DMS153 treated with DMSO at 0.1 percent for 48 hours (cell line): ENCODE results near the gene LILRB3.
"Not testable (repeated sequence)": the region's sequence is repeated elsewhere in the genome, so short reads cannot be mapped to it uniquely, and the experiment has no call there.

Experiments used
- DNase-seq: peaks from one replicate; lab custom pipeline; 2025; ENCODE audit not compliant: unreplicated experiment; lab: John Stamatoyannopoulos, UW

LILRB3 gene

GRCh38 chr19:54242646-54243045 lies 19.8 kb upstream of the LILRB3 start, which contains the start of gene LILRA6:
TSS of gene LILRA6 (minus strand) at chr19:54242790.
- not testable (repeated sequence) for DNase-seq

GRCh38 chr19:54242234-54242633 lies 19.4 kb upstream of the LILRB3 start:
- DNase-seq: not testable (repeated sequence)

GRCh38 chr19:54240372-54241336 lies 17.8 kb upstream of the LILRB3 start:
- not testable (repeated sequence) for DNase-seq

GRCh38 chr19:54239491-54240371 lies 16.9 kb upstream of the LILRB3 start:
- DNase-seq: not testable (repeated sequence)

GRCh38 chr19:54233941-54234340 lies 11.1 kb upstream of the LILRB3 start:
- DNase-seq: no peak

- peak; percentile 82 for DNase-seq
These were observed 8.5 kb upstream of the LILRB3 start for GRCh38 chr19:54231077-54231931.

GRCh38 chr19:54230031-54230430 lies 7.2 kb upstream of the LILRB3 start:
- DNase-seq: no peak

GRCh38 chr19:54229146-54229545 lies 6.3 kb upstream of the LILRB3 start:
- no peak for DNase-seq

GRCh38 chr19:54224619-54225018 lies 1.8 kb upstream of the LILRB3 start:
- not testable (repeated sequence) for DNase-seq

GRCh38 chr19:54223937-54224281 lies 1.1 kb upstream of the LILRB3 start:
- not testable (repeated sequence) for DNase-seq

- DNase-seq: not testable (repeated sequence)
These were observed 600 bp upstream of the LILRB3 start for GRCh38 chr19:54223277-54223936.

GRCh38 chr19:54221947-54222346 lies 860 bp downstream of the LILRB3 start:
- not testable (repeated sequence) for DNase-seq

GRCh38 chr19:54219702-54220101 lies 3.1 kb downstream of the LILRB3 start:
- not testable (repeated sequence) for DNase-seq

- no peak for DNase-seq
These were observed 3.7 kb downstream of the LILRB3 start for GRCh38 chr19:54218960-54219661.

GRCh38 chr19:54218259-54218658 lies 4.5 kb downstream of the LILRB3 start:
- no peak for DNase-seq

GRCh38 chr19:54217517-54218247 lies 5.1 kb downstream of the LILRB3 start:
- DNase-seq: not testable (repeated sequence)

- no peak for DNase-seq
These were observed 5.9 kb downstream of the LILRB3 start for GRCh38 chr19:54216869-54217268.

- not testable (repeated sequence) for DNase-seq
These were observed 8.1 kb downstream of the LILRB3 start for GRCh38 chr19:54214734-54215133.

- not testable (repeated sequence) for DNase-seq
These were observed 8.6 kb downstream of the LILRB3 start for GRCh38 chr19:54214217-54214616.
